ENCODE data around the gene S100A8.

Gene S100A8

DNA sequence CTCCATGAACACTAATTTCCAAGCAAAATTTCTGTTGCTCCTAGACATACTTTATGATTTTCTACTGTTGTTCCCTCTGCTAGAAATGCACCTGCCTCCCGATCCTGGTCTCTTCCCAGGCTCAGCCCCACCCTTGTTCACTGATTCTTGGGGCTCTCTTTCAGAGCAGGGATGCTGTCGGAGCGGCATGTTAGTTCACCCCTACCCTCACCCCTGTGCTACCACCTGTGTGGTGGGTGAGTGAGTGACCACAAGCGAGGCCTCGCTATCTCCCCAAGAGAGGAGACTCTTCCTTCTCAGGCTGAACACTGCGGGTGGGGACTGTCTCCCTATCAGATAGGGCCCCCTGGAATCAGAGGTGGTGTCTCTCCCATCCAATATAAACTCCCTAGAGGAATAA lies 4.9 kb upstream of the S100A8 start:
- H3K4me3 ChIP-seq (ENCODE audit: low read depth, low read length), result no peak overlapping the region
- TF ChIP-seq, protein P1, sequence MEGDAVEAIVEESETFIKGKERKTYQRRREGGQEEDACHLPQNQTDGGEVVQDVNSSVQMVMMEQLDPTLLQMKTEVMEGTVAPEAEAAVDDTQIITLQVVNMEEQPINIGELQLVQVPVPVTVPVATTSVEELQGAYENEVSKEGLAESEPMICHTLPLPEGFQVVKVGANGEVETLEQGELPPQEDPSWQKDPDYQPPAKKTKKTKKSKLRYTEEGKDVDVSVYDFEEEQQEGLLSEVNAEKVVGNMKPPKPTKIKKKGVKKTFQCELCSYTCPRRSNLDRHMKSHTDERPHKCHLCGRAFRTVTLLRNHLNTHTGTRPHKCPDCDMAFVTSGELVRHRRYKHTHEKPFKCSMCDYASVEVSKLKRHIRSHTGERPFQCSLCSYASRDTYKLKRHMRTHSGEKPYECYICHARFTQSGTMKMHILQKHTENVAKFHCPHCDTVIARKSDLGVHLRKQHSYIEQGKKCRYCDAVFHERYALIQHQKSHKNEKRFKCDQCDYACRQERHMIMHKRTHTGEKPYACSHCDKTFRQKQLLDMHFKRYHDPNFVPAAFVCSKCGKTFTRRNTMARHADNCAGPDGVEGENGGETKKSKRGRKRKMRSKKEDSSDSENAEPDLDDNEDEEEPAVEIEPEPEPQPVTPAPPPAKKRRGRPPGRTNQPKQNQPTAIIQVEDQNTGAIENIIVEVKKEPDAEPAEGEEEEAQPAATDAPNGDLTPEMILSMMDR (IDR thresholded peaks at IDR 0.05; ENCODE audit: borderline replicate concordance, insufficient read depth, low read depth, low read length), result no peak

DNA sequence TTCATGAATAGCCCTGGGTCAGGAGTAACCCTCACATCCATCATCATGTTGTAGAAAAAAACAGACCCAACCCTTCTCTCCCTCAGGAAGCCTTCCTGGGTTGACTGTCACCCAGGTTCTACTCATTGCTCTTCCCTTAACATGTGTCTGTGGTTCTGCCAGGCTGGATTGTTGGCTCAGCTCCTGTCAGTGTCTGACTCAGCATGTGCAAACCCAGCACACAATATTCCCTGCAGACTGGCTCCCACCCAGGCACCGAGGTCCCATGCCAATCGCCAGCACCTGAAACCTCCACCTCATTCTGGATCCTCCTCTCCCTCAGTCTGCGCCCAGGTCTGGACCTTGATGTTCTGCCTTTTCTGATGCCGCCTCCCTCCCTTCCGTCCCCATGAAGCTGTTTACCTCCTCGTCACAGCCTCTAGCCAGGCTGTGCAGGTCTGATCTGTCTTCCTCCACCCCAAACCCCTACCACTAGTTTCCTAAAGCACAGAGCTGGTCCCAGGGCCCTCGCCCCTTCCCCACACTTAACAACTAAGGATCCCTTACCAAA lies 4.3 kb upstream of the S100A8 start:
- H3K4me3 ChIP-seq (ENCODE audit: low read depth, low read length), result no peak overlapping the region
- TF ChIP-seq, protein P1 (IDR thresholded peaks at IDR 0.05; ENCODE audit: borderline replicate concordance, insufficient read depth, low read depth, low read length), result no peak

DNA sequence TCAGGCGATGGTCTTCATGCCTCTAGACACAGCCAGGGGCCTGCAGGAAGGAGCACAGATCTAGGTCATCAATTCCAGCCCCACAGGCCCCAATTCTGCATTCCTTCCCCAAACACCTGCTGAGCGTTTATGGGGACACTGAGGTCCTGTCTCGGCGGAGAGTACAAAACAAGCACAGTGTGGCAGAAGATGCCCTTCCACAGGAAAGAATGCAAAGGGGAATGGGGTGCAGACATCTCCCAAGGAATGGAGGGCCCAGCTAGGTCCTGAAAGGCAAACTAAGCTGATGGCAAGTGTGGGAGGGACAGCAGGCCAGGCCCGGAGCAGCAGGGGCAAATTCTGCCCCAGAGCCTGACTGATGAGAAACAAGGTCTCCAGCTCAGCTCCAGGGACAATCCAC lies 3.5 kb upstream of the S100A8 start:
- TF ChIP-seq, protein P1 (IDR thresholded peaks at IDR 0.05; ENCODE audit: borderline replicate concordance, insufficient read depth, low read depth, low read length), result no peak
- no peak overlapping the region for H3K4me3 ChIP-seq (ENCODE audit: low read depth, low read length)

DNA sequence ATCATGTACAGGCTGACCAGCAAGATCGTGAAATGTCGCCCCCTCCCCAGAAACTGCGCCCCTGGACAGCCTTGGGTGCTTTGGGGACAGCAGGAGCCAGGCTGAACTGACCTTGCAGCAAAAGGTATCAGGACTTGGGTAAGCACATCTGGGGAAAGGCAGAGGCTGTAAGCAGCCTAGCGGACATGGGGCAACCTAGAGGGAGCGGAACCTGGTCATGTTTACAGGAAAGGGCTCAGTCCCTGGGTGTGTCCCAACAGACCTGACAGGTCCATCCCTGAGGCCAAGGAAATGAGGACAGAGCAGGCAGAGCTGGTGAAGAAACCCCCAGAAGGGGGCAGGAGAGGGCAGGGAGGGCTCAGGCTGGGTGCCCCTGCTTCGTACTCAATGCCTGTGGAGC lies 3.1 kb upstream of the S100A8 start:
- no peak overlapping the region for H3K4me3 ChIP-seq (ENCODE audit: low read depth, low read length)
- TF ChIP-seq, protein P1 (IDR thresholded peaks at IDR 0.05; ENCODE audit: borderline replicate concordance, insufficient read depth, low read depth, low read length), result no peak

DNA sequence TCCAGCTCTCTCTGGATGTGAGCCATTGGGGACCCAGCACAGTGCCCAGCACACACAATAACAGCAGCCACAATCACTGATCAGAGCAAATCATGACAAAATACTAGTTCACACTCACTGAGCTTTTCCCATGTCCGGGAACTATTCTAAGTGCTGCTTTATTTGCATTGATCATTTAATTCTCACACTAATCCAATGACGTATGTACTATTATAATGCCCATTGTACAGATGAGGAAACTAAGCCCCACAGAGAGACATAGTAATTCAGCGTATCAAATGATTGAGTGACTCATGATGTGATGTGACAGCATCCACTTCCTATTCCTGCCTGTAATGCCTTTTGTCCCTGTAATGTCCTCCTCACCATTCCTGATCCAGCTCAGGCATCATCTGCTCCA lies 1.9 kb upstream of the S100A8 start:
- no peak overlapping the region for H3K4me3 ChIP-seq (ENCODE audit: low read depth, low read length)
- TF ChIP-seq, protein P1 (IDR thresholded peaks at IDR 0.05; ENCODE audit: borderline replicate concordance, insufficient read depth, low read depth, low read length), result no peak

DNA sequence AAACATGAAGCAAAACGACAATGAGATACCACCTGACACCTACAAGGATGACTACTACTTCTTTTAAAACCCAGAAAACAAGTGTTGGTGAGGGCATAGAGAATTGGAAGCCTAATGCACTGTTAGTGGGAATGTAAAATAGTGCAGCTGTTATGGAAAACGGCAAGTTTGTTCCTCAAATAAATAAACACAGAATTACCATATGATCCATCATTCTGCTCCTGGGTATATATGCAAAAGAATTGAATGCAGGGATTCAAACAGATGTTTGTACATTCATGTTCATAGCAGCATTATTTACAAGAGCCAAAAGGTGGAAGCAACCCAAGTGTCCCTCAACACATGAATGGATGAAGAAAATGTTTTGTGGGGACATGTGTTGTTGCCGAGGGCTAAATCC lies 1.4 kb upstream of the S100A8 start:
- TF ChIP-seq, protein P1 (IDR thresholded peaks at IDR 0.05; ENCODE audit: borderline replicate concordance, insufficient read depth, low read depth, low read length), result no peak

DNA sequence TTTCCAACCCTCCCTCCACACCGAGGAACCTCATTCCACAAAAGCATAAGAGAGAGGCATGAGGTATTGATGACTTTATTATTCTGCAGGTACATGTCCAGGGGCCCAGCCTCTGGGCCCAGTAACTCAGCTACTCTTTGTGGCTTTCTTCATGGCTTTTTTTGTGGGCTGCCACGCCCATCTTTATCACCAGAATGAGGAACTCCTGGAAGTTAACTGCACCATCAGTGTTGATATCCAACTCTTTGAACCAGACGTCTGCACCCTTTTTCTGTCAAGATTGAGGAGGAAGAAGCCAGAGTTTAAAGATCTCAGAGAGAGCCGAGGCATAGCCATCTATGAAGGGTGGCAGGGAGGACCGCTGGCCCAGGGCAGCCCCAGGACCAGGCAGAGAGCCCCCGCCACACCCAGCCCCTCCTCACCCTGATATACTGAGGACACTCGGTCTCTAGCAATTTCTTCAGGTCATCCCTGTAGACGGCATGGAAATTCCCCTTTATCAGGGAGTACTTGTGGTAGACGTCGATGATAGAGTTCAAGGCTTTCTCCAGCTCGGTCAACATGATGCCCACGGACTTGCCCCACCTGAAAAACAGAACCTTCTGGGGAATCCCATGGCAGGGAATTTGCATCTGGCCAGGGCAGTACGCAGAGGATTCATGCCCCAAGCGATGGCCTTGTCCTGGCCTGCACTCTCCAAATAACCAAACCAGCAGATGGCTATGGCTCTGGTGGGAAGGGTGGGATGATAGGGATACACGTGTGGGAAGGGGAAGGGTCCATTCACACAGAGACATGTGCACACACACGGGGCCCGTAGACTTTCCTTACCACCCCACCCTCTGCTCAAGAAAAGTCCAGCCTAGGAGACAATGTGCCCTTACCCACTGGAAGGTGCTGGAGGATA lies 647 bp downstream of the S100A8 start:
- TF ChIP-seq, protein P1 (IDR thresholded peaks at IDR 0.05; ENCODE audit: borderline replicate concordance, insufficient read depth, low read depth, low read length), result no peak
- no peak overlapping the region for H3K4me3 ChIP-seq (ENCODE audit: low read depth, low read length)

More for the DNA sequence above, 1.4 kb upstream of the S100A8 start:
- H3K4me3 ChIP-seq (ENCODE audit: low read depth, low read length), result no peak overlapping the region

Data from GM12875 (cell line).